ENCODE results near the gene JAML. TPM values are rescaled to one million over a fixed set of nuclear protein-coding genes. Genes with fewer than 3 reads are reported as not detected.

The JAML gene
- total RNA-seq = 0.19 TPM in 1 of 2 replicates, not detected in the other

DNA sequence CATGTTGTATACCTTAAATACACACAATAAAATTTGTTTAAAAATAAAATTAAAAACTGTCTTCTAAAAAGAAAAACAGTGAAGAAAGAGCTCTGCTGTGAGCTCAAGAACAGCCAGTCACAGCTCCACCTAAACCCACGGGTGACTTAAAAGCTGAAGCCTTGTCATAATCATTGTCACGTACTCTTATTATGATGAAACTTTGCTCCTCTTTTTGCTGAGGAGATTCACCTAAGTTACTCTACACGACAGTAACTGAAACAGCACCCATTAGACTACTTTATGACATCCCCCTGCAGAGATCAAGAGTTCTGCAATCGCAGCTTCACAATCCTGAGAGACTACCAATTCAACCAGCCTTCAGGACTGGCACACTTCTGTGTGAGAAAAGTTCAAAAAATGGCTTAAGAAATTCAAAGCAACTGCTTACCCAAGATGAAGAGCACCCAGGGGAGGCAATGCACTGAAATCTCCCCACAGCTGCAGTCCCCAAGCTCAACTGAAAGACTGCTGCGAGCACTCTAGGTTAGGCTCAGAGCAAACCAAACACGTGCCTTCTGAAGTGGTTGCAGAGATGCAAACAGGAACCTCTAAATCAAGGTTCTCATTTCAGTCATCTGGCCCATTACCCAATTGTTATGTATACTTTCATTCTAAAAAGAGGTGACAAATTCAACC is at the start of gene JAML:
Gene JAML, minus strand, starts transcription at position 501 of the 678 bp plus-strand sequence. CDS start 10,145 bp downstream, outside the sequence.

DNA sequence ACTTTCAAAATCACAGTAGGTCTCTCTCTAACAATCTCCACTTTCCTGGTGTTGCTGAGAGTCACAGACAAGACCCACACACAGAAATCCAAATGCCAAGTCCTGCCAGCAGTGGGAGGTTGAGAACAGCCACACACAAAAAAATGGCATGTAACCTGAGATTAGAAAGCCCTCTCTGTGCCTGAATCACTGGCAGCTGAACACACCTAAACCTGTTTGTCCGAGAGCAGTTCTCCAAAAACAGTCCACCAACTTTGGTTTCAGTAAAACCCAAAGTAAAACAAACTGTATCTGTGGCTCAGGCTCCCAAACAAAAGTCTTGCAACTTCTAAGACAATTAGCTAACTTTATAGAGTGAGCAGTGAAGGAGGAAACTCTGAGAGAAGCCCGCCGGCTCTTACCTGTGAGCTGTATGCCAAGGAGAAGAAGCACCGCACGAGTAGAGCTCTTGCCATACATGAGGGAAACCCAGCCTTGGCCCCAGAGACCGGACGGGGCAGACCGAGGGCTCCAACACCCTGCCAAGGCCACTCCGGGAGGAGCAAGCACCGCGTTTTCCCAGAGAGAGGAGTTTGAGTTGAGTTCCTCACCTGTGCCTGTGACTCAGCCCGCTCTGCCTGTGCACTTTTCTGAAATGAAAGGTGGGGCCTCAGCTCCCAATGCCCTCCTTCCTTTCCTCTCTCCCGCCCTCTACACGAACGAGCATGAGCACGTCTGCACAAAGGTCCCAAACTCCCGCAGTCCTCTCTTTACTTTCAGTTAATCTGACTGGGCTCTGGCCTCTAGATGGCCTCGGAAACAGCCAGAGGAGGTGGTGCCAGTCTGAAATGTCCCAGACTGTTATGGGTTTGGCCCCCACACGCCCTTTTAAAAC is 39.1 kb upstream of the JAML start, which contains the start of gene MPZL2:
Gene MPZL2, minus strand, starts transcription at position 603 of the 874 bp plus-strand sequence. Its CDS starts 144 bp downstream, at position 459.

DNA sequence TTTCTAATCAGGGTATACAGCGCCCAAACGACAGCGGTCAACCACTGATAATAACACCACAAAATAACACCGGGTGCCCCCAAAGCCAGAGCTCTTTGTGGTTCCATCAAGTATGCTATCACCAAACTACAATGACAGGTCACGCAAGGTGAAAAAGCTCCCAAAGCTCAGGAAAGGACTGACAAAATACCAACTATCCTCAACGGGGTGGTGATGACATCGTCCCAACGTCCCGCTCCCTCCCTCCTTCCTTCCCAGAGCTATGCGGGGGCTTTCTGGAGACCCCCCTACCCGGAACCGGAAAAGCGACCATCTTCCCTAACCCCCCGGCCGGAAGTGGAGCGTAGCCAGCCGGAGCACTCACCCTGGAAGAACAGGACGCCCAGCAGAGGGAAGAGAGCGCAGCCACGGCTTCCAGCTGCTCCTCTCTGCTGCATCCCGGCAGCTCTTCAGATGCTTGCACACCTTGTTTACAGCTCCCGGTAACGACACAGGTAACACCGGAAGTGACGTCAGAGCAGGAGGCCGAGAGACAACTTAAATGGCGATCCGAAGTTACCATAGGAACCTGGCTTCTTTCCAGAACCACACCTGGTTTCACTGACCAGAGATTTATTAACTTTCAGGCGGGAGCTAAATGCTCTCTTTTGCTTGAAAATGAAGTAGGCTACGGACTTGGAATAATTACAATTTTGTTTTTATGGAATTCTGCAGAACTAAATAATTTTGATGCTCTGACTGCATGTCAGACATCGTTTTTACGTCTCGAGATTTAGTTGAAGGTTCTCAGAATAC is 27.2 kb upstream of the JAML start, which contains the start of gene MPZL3:
Gene MPZL3, minus strand, starts transcription at position 508 of the 795 bp plus-strand sequence. Its CDS starts 71 bp downstream, at position 437.

DNA sequence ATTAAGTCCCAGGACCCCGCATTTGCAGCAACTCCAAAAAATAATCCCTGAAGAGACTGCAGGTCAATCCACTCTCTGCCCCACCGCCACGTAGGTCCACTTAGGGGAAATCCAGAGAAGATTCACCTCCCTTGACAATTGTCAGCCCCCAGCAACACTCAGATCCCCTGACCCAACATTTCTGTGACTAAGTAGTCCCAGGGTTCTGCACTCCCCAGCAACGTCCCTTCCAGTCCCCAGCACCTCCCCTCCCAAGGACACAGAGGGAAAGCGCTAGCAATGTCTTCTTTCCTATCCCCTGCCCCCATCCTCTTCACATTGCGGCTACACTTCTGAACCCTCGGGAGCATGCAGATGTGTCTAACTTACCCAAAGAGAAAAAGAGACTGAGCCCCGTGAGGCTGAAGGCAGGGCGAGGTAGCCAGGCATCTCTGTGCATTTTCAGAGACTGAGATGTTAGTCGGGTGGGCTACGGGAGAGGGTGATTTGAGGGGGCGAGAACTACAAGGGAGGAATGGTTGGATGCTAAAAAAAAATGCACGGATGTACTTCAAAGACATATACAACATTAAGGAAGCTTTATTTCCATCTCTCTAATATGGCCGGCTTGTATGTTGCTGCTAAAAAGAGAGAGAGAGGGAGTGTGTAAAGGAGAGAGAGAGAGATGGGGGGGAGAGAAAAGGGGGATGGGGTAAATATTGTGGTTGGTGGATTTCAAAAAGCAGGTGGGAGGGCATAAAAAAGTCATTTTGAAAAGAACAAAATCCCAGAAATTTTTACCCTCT is 48.6 kb downstream of the JAML start, which contains the start of gene SCN2B:
Gene SCN2B, minus strand, starts transcription at position 647 of the 785 bp plus-strand sequence. Its CDS starts 208 bp downstream, at position 439.

DNA sequence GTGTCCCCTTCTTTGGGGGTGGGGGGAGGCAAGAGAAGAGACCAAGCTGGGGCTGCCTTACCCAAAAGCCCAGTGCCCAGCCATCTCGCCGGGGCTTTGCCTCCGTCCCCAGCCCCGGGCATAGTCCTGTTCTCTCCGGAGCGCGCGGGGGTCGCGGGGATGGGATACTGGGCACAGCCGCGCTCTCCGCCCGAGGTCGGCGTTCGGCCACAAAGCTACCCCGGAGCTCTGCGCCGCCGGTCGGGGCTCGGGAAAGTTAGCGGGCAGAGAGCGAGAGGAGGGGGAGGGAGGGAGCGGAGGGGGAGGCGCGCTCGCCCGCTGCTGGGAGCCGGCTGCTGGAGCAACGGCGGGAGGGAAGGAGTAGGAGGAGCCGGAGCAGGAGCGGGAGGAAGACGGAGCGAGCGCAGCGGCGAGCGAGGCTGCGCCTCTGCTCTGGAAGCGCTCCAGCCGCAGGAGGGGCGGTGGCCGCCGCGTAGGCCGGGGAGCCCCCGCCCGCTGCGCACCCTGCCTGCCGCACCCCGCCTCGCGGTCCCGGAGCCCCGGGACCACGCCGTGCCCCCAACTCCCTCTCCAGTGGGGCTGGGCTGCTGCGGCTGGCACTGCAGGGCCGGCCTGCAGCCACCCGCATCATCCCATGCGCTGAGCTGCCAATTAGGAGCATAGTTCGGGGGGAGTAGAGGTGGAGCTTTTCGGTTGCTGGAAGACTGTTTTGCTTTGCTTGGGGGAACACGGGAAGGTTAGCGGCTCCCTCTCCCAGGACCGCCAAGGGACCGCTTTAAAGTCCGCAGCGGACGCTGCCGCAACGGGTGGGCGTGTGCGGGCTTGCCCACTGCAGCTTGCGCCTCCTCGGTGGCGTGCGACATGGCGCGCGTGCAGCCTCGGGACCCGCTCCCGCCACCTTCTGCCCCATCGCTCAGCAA is 72.0 kb downstream of the JAML start, which contains the start of gene SCN4B:
Gene SCN4B, minus strand, starts transcription at position 272 of the 920 bp plus-strand sequence. Its CDS starts 150 bp downstream, at position 122.

Other genes starting within 250 kb of the JAML start
- under 0.01 TPM in 1 of 2 replicates, not detected in the other for gene IL10RA, start 238.6 kb downstream of the JAML start, total RNA-seq
- not detected in 2 replicates for gene TMPRSS4, start 147.9 kb downstream of the JAML start, total RNA-seq
- gene SMIM35, start 138.0 kb downstream of the JAML start, total RNA-seq = not detected in 2 replicates
- under 0.01 and 0.06 TPM in 2 replicates for gene SCN4B, start 72.2 kb downstream of the JAML start, total RNA-seq
- not detected in 2 replicates for gene SCN2B, start 48.4 kb downstream of the JAML start, total RNA-seq
- gene MPZL3, start 27.4 kb upstream of the JAML start, total RNA-seq = 5.1 and 6.0 TPM in 2 replicates
- gene MPZL2, start 39.3 kb upstream of the JAML start, total RNA-seq = 41.0 and 78.2 TPM in 2 replicates
- gene CD3E, start 79.7 kb upstream of the JAML start, total RNA-seq = not detected in 2 replicates
- not detected in 2 replicates for gene CD3D, start 117.7 kb upstream of the JAML start, total RNA-seq
- not detected in 2 replicates for gene CD3G, start 119.3 kb upstream of the JAML start, total RNA-seq
- gene UBE4A, start 134.6 kb upstream of the JAML start, total RNA-seq = 18.9 and 31.7 TPM in 2 replicates
- gene ATP5MG, start 176.6 kb upstream of the JAML start, total RNA-seq = 86.7 and 87.1 TPM in 2 replicates
- 19.1 and 53.6 TPM in 2 replicates for gene KMT2A, start 211.5 kb upstream of the JAML start, total RNA-seq